Activated T-helper 2 cell treated with anti-CD3 and anti-CD28 coated beads, Interferon-gamma antibody, Interleukin-2, Interleukin-4, amounts not matched to agents 10 μg/mL and 5 μg/mL and 100 μg/mL, durations not matched to agents 14 hours and 24 hours and 36 hours (primary cell): Measurements from ENCODE around the gene GUCY1A2. TPM values are rescaled to one million over a fixed set of nuclear protein-coding genes. Genes with fewer than 3 reads are reported as not detected.

ENCODE experiments used
- DNase-seq: peaks from one replicate; pipeline ENCODE4 v3.0.0; 2021; ENCODE audit warnings: low spot score
- H3K27ac Mint-ChIP-seq: one replicate; pipeline ENCODE4 v1.8.0; 2021; ENCODE audit warnings: mixed read lengths
- H3K27me3 Mint-ChIP-seq: one replicate; pipeline ENCODE4 v1.8.0; 2021; ENCODE audit warnings: low read depth, mixed read lengths
- H3K36me3 Mint-ChIP-seq: one replicate; pipeline ENCODE4 v1.8.0; 2021; ENCODE audit warnings: low read depth, mixed read lengths
- H3K4me1 Mint-ChIP-seq: one replicate; pipeline ENCODE4 v1.8.0; 2021; ENCODE audit warnings: low read depth, mixed read lengths
- H3K4me3 Mint-ChIP-seq: one replicate; pipeline ENCODE4 v1.8.0; 2021; ENCODE audit warnings: low read depth, mild to moderate bottlenecking, moderate library complexity, mixed read lengths
- H3K9me3 Mint-ChIP-seq: one replicate; pipeline ENCODE4 v1.8.0; 2021; ENCODE audit warnings: mixed read lengths
- intact Hi-C: fragments of 100-400 bp; cut with micrococcal nuclease; formaldehyde crosslinking; loops from one replicate; pipeline ENCODE4 v1.15.1; 2023
- total RNA-seq: library from RNA; stranded (reverse); gene quantifications from 2 replicates; pipeline ENCODE4 v1.2.3, GENCODE V29; 2022

Gene GUCY1A2
- total RNA-seq, 1 donor from 2014 or later, result 0.02 TPM

DNA sequence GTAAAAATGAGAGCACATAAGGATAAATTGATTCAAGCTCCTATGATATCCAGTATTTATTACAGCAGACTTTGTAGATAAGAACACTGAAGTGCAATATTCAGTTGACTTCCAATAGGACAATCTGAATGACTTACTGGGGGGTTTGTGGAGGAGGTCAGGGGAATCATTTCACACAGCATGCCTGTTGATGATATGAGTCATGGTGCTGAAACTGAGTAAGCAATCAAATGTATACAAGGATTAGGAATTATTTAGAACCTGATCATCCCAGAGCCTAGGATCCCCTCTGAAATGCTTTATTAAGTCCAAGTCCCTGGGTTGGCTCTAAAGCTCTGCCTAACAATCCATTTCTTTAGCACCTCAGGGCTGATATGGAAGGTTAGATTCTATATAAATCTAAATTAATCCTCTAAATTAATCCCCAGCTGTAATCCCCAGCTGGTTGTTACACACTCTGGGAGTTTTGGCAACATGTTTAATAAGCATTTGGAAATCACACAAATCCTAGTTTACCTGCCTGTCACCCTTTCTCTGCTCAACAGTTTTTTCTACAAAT lies 326.4 kb downstream of the GUCY1A2 start:
- Mint-ChIP-seq H3K4me1 (no peaks in the 10 kb centered on the region), H3K9me3 (peaks cover 12% of the 10 kb centered on the region)

DNA sequence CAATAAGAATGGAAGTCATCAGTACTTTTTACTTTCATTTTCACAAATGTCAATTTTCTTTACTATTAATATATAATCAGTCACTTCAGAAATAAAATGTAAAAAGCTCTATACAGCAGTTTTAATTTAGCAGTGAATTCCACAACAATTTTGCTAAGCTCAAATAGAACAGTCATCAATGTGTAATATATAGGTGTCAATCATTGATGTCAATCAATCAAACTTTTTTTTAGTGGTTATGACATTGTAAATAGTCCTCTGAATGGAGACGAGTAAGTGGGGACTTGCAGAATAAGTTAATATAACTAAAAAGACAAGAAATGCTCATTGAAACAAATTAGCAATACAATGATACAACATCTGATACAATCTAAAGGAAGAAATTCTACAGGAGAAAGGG lies 327.4 kb downstream of the GUCY1A2 start:
- no peaks in the 10 kb centered on the region for H3K36me3 Mint-ChIP-seq

More for the DNA sequence above, 326.4 kb downstream of the GUCY1A2 start:
- intact Hi-C loops, result no loop called here
- no peak overlapping the region for H3K4me3 Mint-ChIP-seq
- no peaks in the 10 kb centered on the region for H3K36me3 Mint-ChIP-seq
- no peak for DNase-seq
- no peaks in the 10 kb centered on the region for H3K27me3 Mint-ChIP-seq
- H3K27ac Mint-ChIP-seq, result no peak overlapping the region

DNA sequence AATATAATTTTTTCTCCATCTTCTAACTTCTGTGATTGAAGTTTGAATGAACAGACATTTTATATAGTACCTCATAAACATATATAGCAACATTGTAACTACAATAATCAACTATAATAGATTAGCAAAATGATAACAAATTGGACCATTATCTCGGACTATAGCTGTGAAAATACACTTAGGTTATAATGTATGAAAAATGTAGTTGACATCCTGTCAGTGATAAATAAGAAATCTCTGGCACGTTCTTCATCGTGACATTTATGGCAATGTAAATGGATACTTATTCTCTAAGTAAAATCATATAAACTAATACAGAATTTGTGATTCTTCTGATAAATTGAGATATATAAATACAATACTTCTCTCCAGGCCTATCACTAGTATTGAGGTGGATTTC lies 333.3 kb downstream of the GUCY1A2 start:
- Mint-ChIP-seq H3K27ac (no peak overlapping the region), H3K36me3 (no peaks in the 10 kb centered on the region), H3K4me1 (no peaks in the 10 kb centered on the region), H3K4me3 (no peak overlapping the region), H3K27me3 (no peaks in the 10 kb centered on the region), H3K9me3 (peaks cover 7% of the 10 kb centered on the region)
- intact Hi-C loops, result no loop called here
- no peak for DNase-seq

More for the DNA sequence above, 327.4 kb downstream of the GUCY1A2 start:
- intact Hi-C loops, result no loop called here
- no peak for DNase-seq
- H3K9me3 Mint-ChIP-seq, result peaks cover 12% of the 10 kb centered on the region
- H3K4me3 Mint-ChIP-seq, result no peak overlapping the region
- H3K27me3 Mint-ChIP-seq, result no peaks in the 10 kb centered on the region
- no peaks in the 10 kb centered on the region for H3K4me1 Mint-ChIP-seq
- H3K27ac Mint-ChIP-seq, result no peak overlapping the region

DNA sequence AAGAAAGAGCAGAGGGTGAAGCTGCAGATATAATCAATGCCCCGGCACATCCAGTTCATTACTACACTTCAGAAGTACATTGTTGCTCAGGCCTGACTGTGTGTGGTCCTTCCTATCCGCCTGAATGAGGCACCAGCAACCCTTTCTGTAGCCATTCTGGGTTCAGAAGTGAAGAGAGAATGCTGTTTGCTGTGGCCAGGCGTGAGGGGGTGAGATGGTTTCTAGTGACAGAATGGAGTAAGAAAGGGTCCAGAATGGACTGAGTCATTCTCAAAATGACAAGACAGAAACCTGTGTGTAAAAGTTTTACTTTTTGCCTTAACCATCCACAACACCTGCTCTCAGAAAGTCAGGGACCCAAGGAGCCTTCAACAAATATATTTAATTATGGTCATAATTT lies 334.8 kb downstream of the GUCY1A2 start:
- Mint-ChIP-seq H3K4me1 (no peaks in the 10 kb centered on the region), H3K36me3 (no peaks in the 10 kb centered on the region), H3K27me3 (no peaks in the 10 kb centered on the region), H3K4me3 (no peak overlapping the region), H3K27ac (no peak overlapping the region), H3K9me3 (peaks cover 2% of the 10 kb centered on the region)
- intact Hi-C loops, result no loop called here
- no peak for DNase-seq

DNA sequence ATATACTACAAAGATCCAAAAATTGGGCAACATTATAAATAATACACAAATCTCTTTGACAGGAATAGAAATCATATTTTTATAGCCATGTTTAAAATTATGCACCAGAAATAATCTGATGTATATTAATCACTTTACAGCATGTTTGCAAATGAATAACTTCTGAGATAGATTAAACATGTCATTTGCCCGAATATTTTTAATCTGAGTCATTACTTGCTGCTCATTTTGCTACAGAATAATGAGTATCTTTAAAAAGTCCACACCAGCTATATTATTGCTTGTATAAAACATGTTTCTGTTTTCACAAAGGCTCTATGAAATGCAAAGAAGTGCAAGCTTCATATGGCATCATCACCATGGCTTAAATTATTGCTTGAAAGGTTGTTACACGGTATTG lies 336.8 kb downstream of the GUCY1A2 start:
- no peak overlapping the region for H3K27ac Mint-ChIP-seq
- H3K4me1 Mint-ChIP-seq, result no peaks in the 10 kb centered on the region
- no peak for DNase-seq
- H3K36me3 Mint-ChIP-seq, result no peaks in the 10 kb centered on the region
- intact Hi-C loops, result no loop called here
- no peaks in the 10 kb centered on the region for H3K9me3 Mint-ChIP-seq
- no peaks in the 10 kb centered on the region for H3K27me3 Mint-ChIP-seq
- H3K4me3 Mint-ChIP-seq, result no peak overlapping the region

DNA sequence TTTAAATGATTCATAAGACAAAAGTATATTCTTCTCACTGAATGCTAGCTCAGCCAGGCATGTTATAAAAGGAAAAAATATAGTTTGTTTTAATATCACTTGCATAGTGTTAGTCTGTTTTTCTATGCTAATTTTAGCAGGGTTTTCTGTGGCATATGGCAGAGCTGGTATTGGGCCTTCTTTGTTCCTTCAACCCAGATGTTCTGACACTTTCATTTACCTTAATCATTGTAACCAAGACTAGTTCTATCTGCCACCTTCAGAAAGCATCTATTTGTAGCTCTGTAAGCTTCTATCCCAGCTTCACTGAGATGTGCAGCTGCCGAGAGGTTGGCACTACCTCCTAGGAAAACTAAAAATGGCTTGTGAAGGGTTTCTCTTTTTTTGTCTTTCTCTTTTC lies 338.7 kb downstream of the GUCY1A2 start:
- no peaks in the 10 kb centered on the region for H3K9me3 Mint-ChIP-seq
- no peak overlapping the region for H3K27ac Mint-ChIP-seq
- no peaks in the 10 kb centered on the region for H3K4me1 Mint-ChIP-seq

DNA sequence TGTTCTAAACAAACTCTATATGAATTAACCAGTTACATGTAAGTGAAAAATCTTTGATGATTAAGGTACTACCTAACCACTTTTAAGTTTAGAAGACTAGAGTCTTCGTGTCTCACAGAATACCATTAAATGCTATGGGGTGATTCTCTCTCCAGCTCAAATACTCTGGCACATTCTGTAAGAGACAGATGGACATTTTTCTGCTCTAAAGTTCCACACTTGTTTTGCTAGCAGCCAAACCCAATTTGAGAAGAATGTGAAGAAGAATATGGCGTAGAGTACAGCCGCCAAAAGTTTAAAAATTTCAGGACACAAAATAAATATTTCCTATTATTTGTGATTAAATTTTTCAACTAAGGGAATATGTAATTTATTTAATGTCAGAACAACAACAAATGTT lies 339.1 kb downstream of the GUCY1A2 start:
- no peaks in the 10 kb centered on the region for H3K9me3 Mint-ChIP-seq
- H3K4me3 Mint-ChIP-seq, result no peak overlapping the region
- intact Hi-C loops, result no loop called here
- no peaks in the 10 kb centered on the region for H3K27me3 Mint-ChIP-seq
- no peak for DNase-seq
- no peak overlapping the region for H3K27ac Mint-ChIP-seq
- no peaks in the 10 kb centered on the region for H3K4me1 Mint-ChIP-seq
- H3K36me3 Mint-ChIP-seq, result no peaks in the 10 kb centered on the region

More for the DNA sequence above, 338.7 kb downstream of the GUCY1A2 start:
- H3K36me3 Mint-ChIP-seq, result no peaks in the 10 kb centered on the region
- DNase-seq, result no peak
- no peak overlapping the region for H3K4me3 Mint-ChIP-seq
- H3K27me3 Mint-ChIP-seq, result no peaks in the 10 kb centered on the region
- intact Hi-C loops, result no loop called here

DNA sequence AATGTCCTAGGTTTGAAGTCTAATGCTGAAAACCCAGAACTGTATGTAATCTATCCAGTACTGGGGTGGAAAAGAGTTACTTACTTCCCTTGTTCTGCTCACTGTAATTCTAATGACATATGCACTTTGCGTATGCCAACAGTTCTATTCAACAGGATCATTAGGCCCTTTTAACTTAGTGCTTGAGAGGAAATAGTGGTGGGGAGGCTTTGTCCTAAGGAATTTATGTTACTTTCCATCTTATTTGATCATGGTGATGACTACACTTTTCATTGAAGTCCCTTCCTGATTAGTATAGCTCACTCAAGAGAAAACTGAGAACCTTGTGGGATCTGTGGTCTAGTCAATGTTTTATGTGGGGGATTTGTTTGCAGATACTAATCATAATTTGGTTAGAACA lies 348.2 kb downstream of the GUCY1A2 start:
- H3K4me3 Mint-ChIP-seq, result no peak overlapping the region
- H3K27me3 Mint-ChIP-seq, result no peaks in the 10 kb centered on the region
- H3K9me3 Mint-ChIP-seq, result peaks cover 5% of the 10 kb centered on the region
- DNase-seq, result no peak
- no peaks in the 10 kb centered on the region for H3K4me1 Mint-ChIP-seq
- H3K27ac Mint-ChIP-seq, result no peak overlapping the region
- intact Hi-C loops, result no loop called here
- H3K36me3 Mint-ChIP-seq, result no peaks in the 10 kb centered on the region

DNA sequence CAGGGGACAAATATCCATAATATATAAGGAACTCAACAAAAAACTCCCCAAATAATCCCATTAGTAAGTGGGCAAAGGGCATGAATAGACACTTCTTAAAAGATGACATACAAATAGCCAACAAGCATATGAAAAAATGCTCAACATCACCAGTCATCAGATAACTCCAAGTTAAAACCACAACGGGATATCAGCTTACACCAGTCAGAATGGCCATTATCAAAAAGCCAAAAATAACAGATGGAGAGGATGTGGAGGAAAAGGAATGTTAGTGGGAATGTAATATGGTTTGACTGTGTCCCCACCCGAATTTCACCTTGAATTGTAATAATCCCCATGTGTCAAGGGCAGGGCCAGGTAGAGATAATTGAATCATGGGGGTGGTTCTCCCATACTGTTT lies 350.1 kb downstream of the GUCY1A2 start:
- Mint-ChIP-seq H3K9me3 (peaks cover 8% of the 10 kb centered on the region), H3K36me3 (no peaks in the 10 kb centered on the region), H3K4me1 (no peaks in the 10 kb centered on the region), H3K27me3 (no peaks in the 10 kb centered on the region), H3K27ac (no peak overlapping the region), H3K4me3 (no peak overlapping the region)
- intact Hi-C loops, result no loop called here
- DNase-seq, result no peak

DNA sequence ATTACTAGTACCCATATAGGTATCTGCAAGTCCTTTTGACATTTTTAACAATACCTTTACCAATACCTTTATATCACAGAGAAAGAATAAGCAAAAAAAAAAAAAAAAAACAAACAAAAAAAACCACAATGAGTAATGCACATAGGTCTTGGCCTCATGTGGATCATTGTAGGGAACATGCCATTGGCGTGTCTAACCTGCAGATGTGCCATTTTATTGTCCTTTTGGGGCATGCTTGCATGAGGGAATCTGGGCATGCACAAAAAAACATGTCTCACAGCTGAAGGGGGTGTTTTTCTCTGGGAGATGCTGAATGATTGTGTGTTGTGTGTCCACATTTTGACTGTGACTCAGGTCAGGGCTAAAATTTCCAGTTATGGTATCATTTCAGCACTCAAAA lies 361.6 kb downstream of the GUCY1A2 start:
- Mint-ChIP-seq H3K4me1 (no peaks in the 10 kb centered on the region), H3K36me3 (no peaks in the 10 kb centered on the region), H3K4me3 (no peak overlapping the region), H3K9me3 (peaks cover 17% of the 10 kb centered on the region), H3K27me3 (no peaks in the 10 kb centered on the region), H3K27ac (no peak overlapping the region)
- intact Hi-C loops, result no loop called here
- no peak for DNase-seq

DNA sequence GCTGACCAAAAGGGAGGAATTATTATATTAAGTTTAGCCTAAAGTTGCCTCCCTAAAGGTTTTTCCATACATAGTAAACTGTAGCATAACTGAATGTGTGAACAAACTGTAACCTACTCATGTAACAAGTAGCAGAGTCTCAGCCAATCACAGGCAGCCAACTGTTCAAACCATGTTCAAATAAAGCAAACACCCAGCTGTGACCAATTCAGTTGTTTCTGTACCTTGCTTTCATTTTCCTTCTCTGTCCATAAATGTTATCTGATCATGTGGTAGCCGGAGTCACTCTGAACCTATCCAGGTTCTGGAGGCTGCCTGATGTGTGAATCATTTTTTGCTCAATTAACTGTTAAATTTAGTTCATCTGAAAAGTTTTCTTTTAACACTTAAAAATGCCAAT lies 373.5 kb downstream of the GUCY1A2 start:
- Mint-ChIP-seq H3K4me1 (no peaks in the 10 kb centered on the region), H3K9me3 (peaks cover 11% of the 10 kb centered on the region), H3K27ac (no peak overlapping the region), H3K4me3 (no peak overlapping the region), H3K27me3 (no peaks in the 10 kb centered on the region), H3K36me3 (no peaks in the 10 kb centered on the region)
- intact Hi-C loops, result no loop called here
- DNase-seq, result no peak

DNA sequence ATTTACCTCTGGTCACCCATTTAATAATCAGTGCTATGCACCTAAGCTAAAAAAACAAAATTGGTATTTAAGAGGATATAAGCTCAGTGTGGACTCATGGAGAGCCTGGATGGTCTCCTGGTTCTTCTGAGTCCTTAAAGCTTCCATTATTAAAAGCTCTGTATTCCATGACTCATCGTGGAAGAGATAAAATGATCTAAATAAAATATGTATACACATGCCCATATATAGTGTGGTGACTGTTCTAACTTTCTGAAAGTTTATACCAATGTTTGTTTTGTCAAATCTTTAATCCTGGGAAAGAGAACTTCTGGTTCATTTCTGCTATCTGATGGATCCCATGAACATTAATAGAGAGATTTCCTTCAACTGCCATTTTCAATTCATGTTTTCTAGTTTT lies 375.9 kb downstream of the GUCY1A2 start:
- Mint-ChIP-seq H3K27ac (no peak overlapping the region), H3K4me1 (no peaks in the 10 kb centered on the region), H3K9me3 (peaks cover 3% of the 10 kb centered on the region), H3K4me3 (no peak overlapping the region), H3K27me3 (no peaks in the 10 kb centered on the region), H3K36me3 (no peaks in the 10 kb centered on the region)
- intact Hi-C loops, result no loop called here
- no peak for DNase-seq

DNA sequence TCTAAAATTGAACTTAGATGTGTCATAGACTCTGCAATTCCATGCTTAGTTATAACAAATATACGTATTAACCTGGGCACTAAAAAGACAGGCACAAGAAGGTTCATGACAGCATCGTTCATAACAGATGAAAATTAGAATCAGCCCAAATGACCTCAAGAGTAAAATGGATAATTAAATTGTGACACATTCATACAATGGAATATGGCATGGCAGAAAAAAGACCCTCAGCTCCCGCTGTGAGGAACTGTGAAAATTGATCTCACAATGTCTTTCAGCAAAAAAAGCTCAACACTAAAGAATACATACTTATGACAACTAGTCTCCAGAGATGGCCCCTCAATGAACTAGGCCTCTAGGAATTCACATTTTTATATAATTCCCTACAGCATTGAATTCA lies 386.0 kb downstream of the GUCY1A2 start:
- Mint-ChIP-seq H3K9me3 (peaks cover 4% of the 10 kb centered on the region), H3K36me3 (no peaks in the 10 kb centered on the region), H3K27me3 (no peaks in the 10 kb centered on the region), H3K27ac (no peak overlapping the region), H3K4me3 (no peak overlapping the region), H3K4me1 (no peaks in the 10 kb centered on the region)
- DNase-seq, result no peak
- intact Hi-C loops, result no loop called here

DNA sequence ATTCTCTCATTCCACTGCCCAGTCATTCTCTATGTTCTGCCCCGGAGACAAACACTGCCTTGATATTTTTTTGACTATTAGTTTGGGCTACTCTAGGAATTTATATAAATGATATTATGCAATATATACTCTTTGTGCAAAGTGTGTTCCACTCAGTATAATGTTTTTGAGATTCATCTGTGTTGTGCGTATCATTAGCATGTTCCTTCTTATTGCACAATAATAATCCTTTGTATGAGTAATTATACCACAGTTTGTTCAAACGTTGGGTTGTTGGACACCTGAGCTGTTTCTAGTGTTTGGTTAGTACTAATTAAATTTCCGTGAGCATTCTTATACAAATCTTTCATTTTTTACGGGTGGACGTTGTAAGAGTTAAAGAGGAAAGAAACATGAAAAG lies 390.6 kb downstream of the GUCY1A2 start:
- no peaks in the 10 kb centered on the region for H3K4me1 Mint-ChIP-seq
- no peak overlapping the region for H3K4me3 Mint-ChIP-seq
- no peaks in the 10 kb centered on the region for H3K36me3 Mint-ChIP-seq
- no peaks in the 10 kb centered on the region for H3K27me3 Mint-ChIP-seq
- DNase-seq, result no peak
- H3K9me3 Mint-ChIP-seq, result peaks cover 14% of the 10 kb centered on the region
- intact Hi-C loops, result no loop called here
- no peak overlapping the region for H3K27ac Mint-ChIP-seq
